CD4-positive, alpha-beta memory T cell (primary cell): ENCODE results near the gene TNFRSF25. TPM values are rescaled to one million over a fixed set of nuclear protein-coding genes. Genes with fewer than 3 reads are reported as not detected.
A peak's percentile ranks its signal among the peaks of the same experiment; 100 is the strongest.

ENCODE experiments used
- CTCF ChIA-PET: fragments of 350-600 bp; sonication (Branson Sonifier 250); formaldehyde crosslinking; loops from one replicate; lab custom pipeline; 2021; ENCODE audit warnings: inconsistent platforms; ENCODE audit not compliant: partially characterized antibody; lab: Charles Lee
- POLR2A ChIA-PET: fragments of 350-600 bp; sonication (Branson Sonifier 250); formaldehyde crosslinking; loops from one replicate; lab custom pipeline; 2021; ENCODE audit not compliant: partially characterized antibody; lab: Charles Lee
- DNase-seq, 5 donors: peaks; one replicate each; pipeline versions ENCODE4 v3.0.0 to v3.0.0-alpha.2; 2020 to 2022; ENCODE audit warnings: mixed read lengths in 1 of 5
- H3K27ac ChIP-seq: one replicate; pipeline ENCODE4 v1.7.0; 2013; ENCODE audit warnings: low read depth, low read length
- H3K27me3 ChIP-seq: 2 replicates; pipeline ENCODE4 v1.7.0; 2013; ENCODE audit warnings: mild to moderate bottlenecking, low read length, moderate library complexity; ENCODE audit not compliant: insufficient read depth
- H3K36me3 ChIP-seq: 2 replicates; pipeline ENCODE4 v1.7.0; 2013; ENCODE audit warnings: mild to moderate bottlenecking, low read length, moderate library complexity; ENCODE audit not compliant: insufficient read depth
- H3K4me1 ChIP-seq: 2 replicates; pipeline ENCODE4 v1.7.0; 2013; ENCODE audit warnings: mild to moderate bottlenecking, low read length, moderate library complexity; ENCODE audit not compliant: insufficient read depth
- H3K4me3 ChIP-seq, 2 donors: one replicate each; pipeline ENCODE4 v1.7.0; 2013; ENCODE audit warnings: low read length in 2 of 2, mild to moderate bottlenecking in 1 of 2
- H3K9me3 ChIP-seq, 2 donors: one replicate each; pipeline ENCODE4 v1.7.0; 2013; ENCODE audit warnings: low read length in 2 of 2, control low read depth in 1 of 2; ENCODE audit not compliant: control insufficient read depth in 1 of 2
- H3K27ac Mint-ChIP-seq, 7 donors: one replicate each; pipeline ENCODE4 v1.8.0; 2020 to 2021; ENCODE audit warnings: mixed read lengths in 7 of 7, mild to moderate bottlenecking in 6 of 7, inconsistent platforms in 3 of 7, moderate library complexity in 3 of 7
- H3K27me3 Mint-ChIP-seq, 2 donors: one replicate each; pipeline ENCODE4 v1.8.0; 2020 to 2021; ENCODE audit warnings: mixed read lengths in 2 of 2
- H3K36me3 Mint-ChIP-seq, 2 donors: one replicate each; pipeline ENCODE4 v1.8.0; 2020 to 2021; ENCODE audit warnings: mixed read lengths in 2 of 2, inconsistent platforms in 1 of 2, mild to moderate bottlenecking in 1 of 2
- H3K4me1 Mint-ChIP-seq, 4 donors: one replicate each; pipeline ENCODE4 v1.8.0; 2020 to 2021; ENCODE audit warnings: mixed read lengths in 4 of 4, mild to moderate bottlenecking in 1 of 4
- H3K4me3 Mint-ChIP-seq, 8 donors: one replicate each; pipeline ENCODE4 v1.8.0; 2020 to 2021; ENCODE audit warnings: mixed read lengths in 8 of 8, mild to moderate bottlenecking in 7 of 8, moderate library complexity in 6 of 8, inconsistent platforms in 3 of 8
- H3K9me3 Mint-ChIP-seq, 8 donors: one replicate each; pipeline ENCODE4 v1.8.0; 2020 to 2021; ENCODE audit warnings: mixed read lengths in 8 of 8, mild to moderate bottlenecking in 5 of 8, inconsistent platforms in 3 of 8, moderate library complexity in 1 of 8
- intact Hi-C: fragments of 100-400 bp; cut with micrococcal nuclease; formaldehyde crosslinking; loops from one replicate; pipeline ENCODE4 v1.15.1; 2023
- polyA plus RNA-seq, 2 donors: library from polyadenylated mRNA; unstranded; fragments of 300-500 nt; fragmentation: Illumina TruSeq; gene quantifications; one replicate each; pipeline ENCODE4 v1.2.3, GENCODE V29; 2021
- total RNA-seq, 2 experiments: library from RNA; stranded (reverse); gene quantifications; one replicate each; pipeline ENCODE4 v1.2.3, GENCODE V29; 2021

The TNFRSF25 gene
- total and polyA plus RNA-seq, 4 experiments from 2014 or later: 28.9 to 415 (median 227) TPM

GRCh38 chr1:6464514-6464836 is 1.5 kb downstream of the TNFRSF25 start:
- peaks cover 23 to 43% of the 10 kb centered on the region in 2 donors for H3K36me3 Mint-ChIP-seq
- peaks cover 25 to 74% (median 47%) of the 10 kb centered on the region in 4 donors for H3K4me1 Mint-ChIP-seq
- peaks cover 31% of the 10 kb centered on the region for H3K36me3 ChIP-seq
- H3K27ac ChIP-seq: peak overlapping the region; percentile 95
- H3K27me3 ChIP-seq: no peaks in the 10 kb centered on the region
- H3K4me1 ChIP-seq: peaks cover 60% of the 10 kb centered on the region
- DNase-seq: peak in 4 of 5 donors; percentile 25 to 65 (median 44)
- intact Hi-C loops: loop anchor here (10.0 kb wide), 1 partner anchor 320 kb away; the partner anchor contains the start of gene CAMTA1
- H3K27me3 Mint-ChIP-seq: no peaks in the 10 kb centered on the region
- peak overlapping the region; percentile 88 to 99 (median 94) for H3K4me3 Mint-ChIP-seq
- ChIA-PET POLR2A (interaction anchor here (1.4 to 18.2 kb wide), 5 partner anchors 11 to 139 kb away, joined by 3 to 390 read pairs (median 12); partner anchors contain the start of gene KLHL21), CTCF (interaction anchor here (1.3 to 6.6 kb wide), 10 partner anchors 10 to 217 kb away, joined by 3 to 53 read pairs (median 4); partner anchors contain the start of gene HES2)
- H3K9me3 Mint-ChIP-seq: no peaks in the 10 kb centered on the region
- peak overlapping the region; percentile 79 to 85 for H3K4me3 ChIP-seq
- peak overlapping the region; percentile 97 to 100 (median 97) for H3K27ac Mint-ChIP-seq
- H3K9me3 ChIP-seq: no peaks in the 10 kb centered on the region

- intact Hi-C loops: loop anchor here (10.0 kb wide), 1 partner anchor 322 kb away; the partner anchor contains the start of gene CAMTA1
- H3K27ac ChIP-seq: peak overlapping the region; percentile 97
- Mint-ChIP-seq H3K9me3 (no peaks in the 10 kb centered on the region), H3K27me3 (no peaks in the 10 kb centered on the region), H3K27ac (peak overlapping the region; percentile 97 to 100 (median 97)), H3K36me3 (peaks cover 23 to 43% of the 10 kb centered on the region in 2 donors), H3K4me3 (peak overlapping the region; percentile 45 to 99 (median 72)), H3K4me1 (peaks cover 29 to 76% (median 52%) of the 10 kb centered on the region in 4 donors)
- POLR2A ChIA-PET: interaction anchor here (0.6 to 18.2 kb wide), 6 partner anchors 10 to 139 kb away, joined by 3 to 390 read pairs (median 6); partner anchors contain the start of genes KLHL21 and ZBTB48
- CTCF ChIA-PET: interaction anchor here (1.3 to 6.6 kb wide), 9 partner anchors 8 to 215 kb away, joined by 3 to 53 read pairs (median 5); no protein-coding TSS in a partner anchor
- no peak for DNase-seq
- H3K4me1 ChIP-seq: peaks cover 64% of the 10 kb centered on the region
- peaks cover 31% of the 10 kb centered on the region for H3K36me3 ChIP-seq
- no peaks in the 10 kb centered on the region for H3K9me3 ChIP-seq
- no peaks in the 10 kb centered on the region for H3K27me3 ChIP-seq
- no peak overlapping the region for H3K4me3 ChIP-seq
These were observed 2.9 kb downstream of the TNFRSF25 start for GRCh38 chr1:6463120-6463412.

- Mint-ChIP-seq H3K36me3 (peaks cover 23 to 43% of the 10 kb centered on the region in 2 donors), H3K4me1 (peaks cover 29 to 76% (median 52%) of the 10 kb centered on the region in 4 donors), H3K9me3 (no peaks in the 10 kb centered on the region), H3K4me3 (peak overlapping the region; percentile 26 to 99 (median 75)), H3K27me3 (no peaks in the 10 kb centered on the region), H3K27ac (peak overlapping the region; percentile 97 to 100 (median 97))
- H3K36me3 ChIP-seq: peaks cover 31% of the 10 kb centered on the region
- intact Hi-C loops: loop anchor here (10.0 kb wide), 1 partner anchor 322 kb away; the partner anchor contains the start of gene CAMTA1
- no peaks in the 10 kb centered on the region for H3K9me3 ChIP-seq
- ChIA-PET CTCF (interaction anchor here (1.0 to 6.6 kb wide), 9 partner anchors 8 to 60 kb away, joined by 3 to 53 read pairs (median 5); no protein-coding TSS in a partner anchor), POLR2A (interaction anchor here (0.6 to 18.2 kb wide), 7 partner anchors 11 to 139 kb away, joined by 3 to 390 read pairs (median 4); partner anchors contain the start of genes KLHL21 and ZBTB48)
- H3K4me3 ChIP-seq: no peak overlapping the region
- H3K4me1 ChIP-seq: peaks cover 64% of the 10 kb centered on the region
- peak overlapping the region; percentile 97 for H3K27ac ChIP-seq
- DNase-seq: no peak
- no peaks in the 10 kb centered on the region for H3K27me3 ChIP-seq
These were observed 3.4 kb downstream of the TNFRSF25 start for GRCh38 chr1:6462412-6463119.

GRCh38 chr1:6461538-6462411 is 4.2 kb downstream of the TNFRSF25 start:
- H3K36me3 Mint-ChIP-seq: peaks cover 23 to 43% of the 10 kb centered on the region in 2 donors
- Histone ChIP-seq H3K27me3 (no peaks in the 10 kb centered on the region), H3K9me3 (no peaks in the 10 kb centered on the region), H3K4me3 (peak overlapping the region in 1 of 2 donors; percentile 62), H3K27ac (peak overlapping the region; percentile 97), H3K36me3 (peaks cover 31% of the 10 kb centered on the region), H3K4me1 (peaks cover 60% of the 10 kb centered on the region)
- peaks cover 31 to 79% (median 50%) of the 10 kb centered on the region in 4 donors for H3K4me1 Mint-ChIP-seq
- H3K27me3 Mint-ChIP-seq: no peaks in the 10 kb centered on the region
- no peaks in the 10 kb centered on the region for H3K9me3 Mint-ChIP-seq
- ChIA-PET CTCF (interaction anchor here (1.0 to 6.6 kb wide), 4 partner anchors 12 to 55 kb away, joined by 3 to 53 read pairs (median 4); no protein-coding TSS in a partner anchor), POLR2A (interaction anchor here (0.8 to 18.2 kb wide), 7 partner anchors 12 to 140 kb away, joined by 3 to 390 read pairs (median 4); partner anchors contain the start of genes KLHL21 and ZBTB48)
- DNase-seq: no peak
- peak overlapping the region; percentile 97 to 100 (median 99) for H3K27ac Mint-ChIP-seq
- peak overlapping the region; percentile 58 to 99 (median 75) for H3K4me3 Mint-ChIP-seq
- intact Hi-C loops: loop anchor here (2.0 to 10.0 kb wide), 3 partner anchors 141 to 435 kb away; partner anchors contain the start of genes CAMTA1 and KLHL21

- H3K9me3 ChIP-seq: no peaks in the 10 kb centered on the region
- peak overlapping the region; percentile 97 for H3K27ac ChIP-seq
- Mint-ChIP-seq H3K4me1 (peaks cover 33 to 77% (median 50%) of the 10 kb centered on the region in 4 donors), H3K27me3 (no peaks in the 10 kb centered on the region), H3K4me3 (peak overlapping the region; percentile 90 to 98 (median 94)), H3K9me3 (no peaks in the 10 kb centered on the region), H3K36me3 (peaks cover 23 to 43% of the 10 kb centered on the region in 2 donors), H3K27ac (peak overlapping the region; percentile 98 to 100 (median 99))
- DNase-seq: no peak
- POLR2A ChIA-PET: interaction anchor here (0.6 to 18.2 kb wide), 18 partner anchors 10 to 261 kb away, joined by 3 to 390 read pairs (median 8); partner anchors contain the start of genes ACOT7, KLHL21, NOL9 and PHF13
- intact Hi-C loops: loop anchor here (2.0 to 10.0 kb wide), 3 partner anchors 142 to 434 kb away; partner anchors contain the start of genes CAMTA1 and KLHL21
- peaks cover 53% of the 10 kb centered on the region for H3K4me1 ChIP-seq
- peak overlapping the region; percentile 42 to 62 for H3K4me3 ChIP-seq
- peaks cover 31% of the 10 kb centered on the region for H3K36me3 ChIP-seq
- no peaks in the 10 kb centered on the region for H3K27me3 ChIP-seq
- CTCF ChIA-PET: interaction anchor here (0.8 to 2.7 kb wide), 9 partner anchors 12 to 151 kb away, joined by 3 to 34 read pairs (median 5); partner anchors contain the start of genes NOL9 and TAS1R1
These were observed 4.9 kb downstream of the TNFRSF25 start for GRCh38 chr1:6461051-6461530.
